PC-3 (cell line): ENCODE data around the gene AQP6. TPM values are rescaled to one million over a fixed set of nuclear protein-coding genes. Genes with fewer than 3 reads are reported as not detected.

Source experiments
- ATAC-seq: fragments of 200-7000 bp; cut with Tn5 transposase; 2 replicates; pipeline ENCODE4 v1.9.1; 2020; ENCODE audit warnings: mild to moderate bottlenecking, moderate library complexity
- BruUV-seq: library from RNA; stranded (reverse); fragments of 400-500 nt; replicated peaks from 2 replicates; lab custom pipeline; 2021; lab: Mats Ljungman, UMichigan
- CTCF ChIA-PET: fragments of 300-600 bp; sonication (Branson Sonifier 250); formaldehyde crosslinking; loops from one replicate; lab custom pipeline; 2022; ENCODE audit warnings: antibody characterized with exemption; lab: Charles Lee
- POLR2A ChIA-PET: fragments of 300-600 bp; sonication (Branson Sonifier 250); formaldehyde crosslinking; loops from one replicate; lab custom pipeline; 2022; ENCODE audit warnings: antibody characterized with exemption; ENCODE audit not compliant: unreplicated experiment; lab: Charles Lee
- DNase-seq: peaks from one replicate; pipeline ENCODE4 v3.0.0-alpha.2; 2015
- H2AFZ ChIP-seq: fragments of 300-600 bp; sonication (generic); 2 replicates; pipeline ENCODE4 v1.6.0; 2016; ENCODE audit warnings: antibody characterized with exemption, low read length
- H3F3A ChIP-seq: fragments of 300-600 bp; sonication (generic); one replicate; pipeline ENCODE4 v1.6.0; 2017; ENCODE audit warnings: antibody characterized with exemption, low read length, control low read depth, mild to moderate bottlenecking; ENCODE audit not compliant: unreplicated experiment
- H3K27ac ChIP-seq: fragments of 300-600 bp; sonication (generic); 2 replicates; pipeline ENCODE4 v1.5.1; 2016; ENCODE audit warnings: mild to moderate bottlenecking, low read length
- H3K27me3 ChIP-seq: fragments of 300-600 bp; sonication (generic); 2 replicates; pipeline ENCODE4 v1.6.1; 2016; ENCODE audit warnings: low read length, mixed read lengths
- H3K36me3 ChIP-seq: fragments of 300-600 bp; sonication (generic); 2 replicates; pipeline ENCODE4 v1.6.1; 2016; ENCODE audit warnings: low read depth, mixed run types, low read length, mixed read lengths
- H3K4me1 ChIP-seq: fragments of 300-600 bp; sonication (generic); 2 replicates; pipeline ENCODE4 v1.5.1; 2016; ENCODE audit warnings: low read length; ENCODE audit not compliant: insufficient read depth
- H3K4me2 ChIP-seq: fragments of 300-600 bp; sonication (generic); 2 replicates; pipeline ENCODE4 v1.6.0; 2016; ENCODE audit warnings: low read length
- H3K4me3 ChIP-seq: fragments of 300-600 bp; sonication (generic); 2 replicates; pipeline ENCODE4 v1.5.1; 2016; ENCODE audit warnings: mild to moderate bottlenecking, low read length, mixed read lengths
- H3K79me2 ChIP-seq: fragments of 300-600 bp; sonication (generic); 2 replicates; pipeline ENCODE4 v1.6.1; 2017; ENCODE audit warnings: low read length, mixed read lengths
- H3K9ac ChIP-seq: fragments of 300-600 bp; sonication (generic); 2 replicates; pipeline ENCODE4 v1.6.0; 2016; ENCODE audit warnings: mild to moderate bottlenecking, low read length
- H3K9me2 ChIP-seq: fragments of 300-600 bp; sonication (generic); replicated peaks from 2 replicates; pipeline ENCODE4 v1.6.1; 2016; ENCODE audit warnings: mixed run types, low read length, mixed read lengths
- H3K9me3 ChIP-seq: fragments of 300-600 bp; sonication (generic); 2 replicates; pipeline ENCODE4 v1.6.1; 2016; ENCODE audit warnings: low read length, mixed read lengths
- H4K20me1 ChIP-seq: fragments of 300-600 bp; sonication (generic); 2 replicates; pipeline ENCODE4 v1.6.1; 2016; ENCODE audit warnings: low read length, mixed read lengths
- EZH2 ChIP-seq: fragments of 300-600 bp; sonication (generic); IDR thresholded peaks from one replicate; pipeline ENCODE4 v1.6.1; 2017; ENCODE audit warnings: antibody characterized with exemption, mild to moderate bottlenecking, low read length; ENCODE audit not compliant: unreplicated experiment
- EZH2phosphoT487 ChIP-seq: fragments of 300-600 bp; sonication (generic); IDR thresholded peaks from 2 replicates; pipeline ENCODE4 v1.6.1; 2018; ENCODE audit warnings: mild to moderate bottlenecking, antibody characterized with exemption, low read length, borderline replicate concordance
- intact Hi-C: fragments of 100-400 bp; cut with micrococcal nuclease; formaldehyde crosslinking; loops from 2 replicates; pipeline ENCODE4 v1.9.0; 2023
- total RNA-seq: library from RNA; depleted of rRNA; stranded (reverse); fragments of >200 nt; gene quantifications from 2 replicates; pipeline ENCODE4 v1.2.3, GENCODE V29; 2014
- TF ChIP-seq, protein P1 (sequence below): fragments of 300-600 bp; sonication (generic); conservative IDR thresholded peaks from 2 replicates; pipeline ENCODE4 v1.5.1; 2017; ENCODE audit warnings: antibody characterized with exemption, low read depth, mild to moderate bottlenecking, low read length

Gene AQP6
- total RNA-seq, 1 experiment from 2014 or later: not detected

DNA sequence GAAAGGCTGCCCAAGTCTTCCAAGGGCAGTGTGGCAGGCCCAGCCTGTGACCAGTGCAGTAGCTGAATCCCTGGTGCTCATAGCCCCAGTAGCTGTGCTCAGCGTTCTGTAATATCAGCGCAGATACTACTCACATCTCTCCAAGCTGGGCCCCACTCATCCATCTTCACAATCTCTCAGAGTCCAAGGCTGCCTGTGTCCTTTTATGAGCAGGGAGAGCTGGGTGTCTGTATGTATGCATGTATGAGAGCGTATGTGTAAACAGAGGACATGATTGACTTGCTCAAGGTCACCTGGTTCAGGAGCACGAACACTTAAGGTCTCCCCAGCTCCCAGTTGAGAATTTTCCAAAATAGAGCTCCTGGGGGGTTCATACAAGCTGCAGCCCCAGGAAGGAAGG is 5.4 kb downstream of the AQP6 start:
- POLR2A ChIA-PET: interaction anchor here (0.6 kb wide), 1 partner anchor 36 kb away, joined by 6 read pairs; no protein-coding TSS in a partner anchor
- intact Hi-C loops: no loop called here
- H3K27ac ChIP-seq: no peak overlapping the region

DNA sequence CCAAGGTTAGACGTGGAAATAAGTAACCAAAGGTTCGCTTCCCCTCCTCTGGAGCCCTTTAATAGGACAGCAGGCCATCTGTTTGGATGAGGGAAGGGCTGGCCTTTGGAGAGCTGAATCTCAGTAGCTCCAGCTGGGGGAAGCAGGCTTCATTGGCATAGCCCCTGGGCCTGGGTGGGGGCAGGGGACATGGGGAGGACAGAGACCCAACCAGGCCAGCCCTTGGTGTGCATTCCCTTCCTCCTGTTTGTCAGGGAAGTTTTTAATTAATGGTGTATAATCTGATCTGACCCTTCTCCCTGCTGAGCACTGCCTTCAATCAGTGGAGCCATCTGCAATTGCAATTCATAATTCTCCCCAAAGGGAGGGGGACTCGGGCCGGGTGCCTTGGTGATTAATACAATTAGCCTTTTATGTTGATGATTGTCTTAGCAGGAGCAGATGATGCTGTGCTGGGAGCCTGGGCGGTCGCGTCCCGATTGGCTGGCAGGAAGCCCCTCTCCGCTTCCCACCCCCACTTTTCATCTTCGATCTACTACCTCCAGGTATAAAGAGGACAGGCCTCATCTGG is 6.4 kb downstream of the AQP6 start:
- ChIA-PET CTCF (no interaction called here), POLR2A (interaction anchor here (0.6 kb wide), 1 partner anchor 35 kb away, joined by 6 read pairs; no protein-coding TSS in a partner anchor)
- Histone ChIP-seq H3K9ac (no peak overlapping the region), H4K20me1 (no peaks in the 10 kb centered on the region), H3K4me3 (no peak overlapping the region), H2AFZ (no peak overlapping the region), H3K9me2 (no peaks in the 10 kb centered on the region), H3K36me3 (no peaks in the 10 kb centered on the region), H3F3A (no peaks in the 10 kb centered on the region), H3K27ac (no peak overlapping the region), H3K4me1 (peaks cover 3% of the 10 kb centered on the region; the same call in 1 of the 2 replicates), H3K79me2 (no peaks in the 10 kb centered on the region), H3K27me3 (no peaks in the 10 kb centered on the region), H3K9me3 (no peaks in the 10 kb centered on the region), H3K4me2 (no peak overlapping the region)
- BruUV-seq: no TSS peak
- no peak for DNase-seq
- intact Hi-C loops: no loop called here
- TF ChIP-seq EZH2phosphoT487 (no peak), EZH2 (no peak)
- TF ChIP-seq, protein P1, sequence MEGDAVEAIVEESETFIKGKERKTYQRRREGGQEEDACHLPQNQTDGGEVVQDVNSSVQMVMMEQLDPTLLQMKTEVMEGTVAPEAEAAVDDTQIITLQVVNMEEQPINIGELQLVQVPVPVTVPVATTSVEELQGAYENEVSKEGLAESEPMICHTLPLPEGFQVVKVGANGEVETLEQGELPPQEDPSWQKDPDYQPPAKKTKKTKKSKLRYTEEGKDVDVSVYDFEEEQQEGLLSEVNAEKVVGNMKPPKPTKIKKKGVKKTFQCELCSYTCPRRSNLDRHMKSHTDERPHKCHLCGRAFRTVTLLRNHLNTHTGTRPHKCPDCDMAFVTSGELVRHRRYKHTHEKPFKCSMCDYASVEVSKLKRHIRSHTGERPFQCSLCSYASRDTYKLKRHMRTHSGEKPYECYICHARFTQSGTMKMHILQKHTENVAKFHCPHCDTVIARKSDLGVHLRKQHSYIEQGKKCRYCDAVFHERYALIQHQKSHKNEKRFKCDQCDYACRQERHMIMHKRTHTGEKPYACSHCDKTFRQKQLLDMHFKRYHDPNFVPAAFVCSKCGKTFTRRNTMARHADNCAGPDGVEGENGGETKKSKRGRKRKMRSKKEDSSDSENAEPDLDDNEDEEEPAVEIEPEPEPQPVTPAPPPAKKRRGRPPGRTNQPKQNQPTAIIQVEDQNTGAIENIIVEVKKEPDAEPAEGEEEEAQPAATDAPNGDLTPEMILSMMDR: no peak
- no peak for ATAC-seq

More for the DNA sequence above, 5.4 kb downstream of the AQP6 start:
- no peak overlapping the region for H3K4me2 ChIP-seq
- H3K9me2 ChIP-seq: no peaks in the 10 kb centered on the region
- CTCF ChIA-PET: no interaction called here
- H4K20me1 ChIP-seq: no peaks in the 10 kb centered on the region
- H3F3A ChIP-seq: no peaks in the 10 kb centered on the region
- no peaks in the 10 kb centered on the region for H3K79me2 ChIP-seq
- no peak overlapping the region for H2AFZ ChIP-seq
- H3K9me3 ChIP-seq: no peaks in the 10 kb centered on the region
- BruUV-seq: no TSS peak
- H3K9ac ChIP-seq: no peak overlapping the region
- H3K4me1 ChIP-seq: no peaks in the 10 kb centered on the region
- H3K4me3 ChIP-seq: no peak overlapping the region
- no peaks in the 10 kb centered on the region for H3K27me3 ChIP-seq
- no peak for TF ChIP-seq EZH2phosphoT487
- TF ChIP-seq, protein P1: no peak
- TF ChIP-seq EZH2: no peak
- no peak for DNase-seq
- H3K36me3 ChIP-seq: no peaks in the 10 kb centered on the region
- no peak for ATAC-seq

DNA sequence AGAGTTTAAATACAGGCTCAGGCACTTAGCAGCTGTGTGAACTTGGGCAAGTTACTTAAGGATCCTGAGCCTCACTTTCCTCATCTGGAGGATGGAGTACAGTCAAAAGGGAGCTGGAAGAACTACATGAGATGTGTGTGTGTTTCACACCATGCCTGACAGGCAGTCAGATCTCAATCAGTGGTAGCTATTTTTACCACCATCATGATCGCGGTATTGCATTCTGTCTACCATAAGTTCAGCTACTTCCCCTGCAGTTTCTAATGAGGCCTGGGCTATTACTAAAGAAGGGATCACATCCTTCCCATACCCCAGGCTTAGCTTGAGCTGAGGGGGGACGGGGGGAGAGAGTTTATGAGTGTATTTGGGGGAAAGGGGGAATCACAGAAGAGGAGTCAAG is 7.0 kb downstream of the AQP6 start:
- Histone ChIP-seq H3K4me2 (no peak overlapping the region), H3K9ac (no peak overlapping the region), H3F3A (no peaks in the 10 kb centered on the region), H3K36me3 (no peaks in the 10 kb centered on the region), H3K9me2 (no peaks in the 10 kb centered on the region), H3K27ac (no peak overlapping the region), H2AFZ (no peak overlapping the region), H3K79me2 (no peaks in the 10 kb centered on the region), H3K4me3 (no peak overlapping the region), H3K4me1 (peaks cover 9% of the 10 kb centered on the region; the same call in 1 of the 2 replicates), H3K9me3 (no peaks in the 10 kb centered on the region), H4K20me1 (no peaks in the 10 kb centered on the region), H3K27me3 (no peaks in the 10 kb centered on the region)
- intact Hi-C loops: no loop called here
- no peak for TF ChIP-seq EZH2
- TF ChIP-seq, protein P1: no peak
- no TSS peak for BruUV-seq
- DNase-seq: no peak
- POLR2A ChIA-PET: no interaction called here
- CTCF ChIA-PET: no interaction called here
- ATAC-seq: no peak
